HG02885 (cell line): Measurements from ENCODE around the gene ZFHX3.

Source experiments
- ATAC-seq: cut with Tn5 transposase; IDR thresholded peaks from one replicate; pipeline ENCODE4 v1.9.1; 2021; ENCODE audit warnings: mild to moderate bottlenecking; ENCODE audit not compliant: unreplicated experiment, poor library complexity

The ZFHX3 gene

GRCh38 chr16:72844225-72844920 lies 203.6 kb downstream of the ZFHX3 start:
- no peak for ATAC-seq

- ATAC-seq: no peak
Observed at GRCh38 chr16:72841506-72841905, 206.4 kb downstream of the ZFHX3 start.

GRCh38 chr16:72840631-72841381 lies 207.1 kb downstream of the ZFHX3 start:
- ATAC-seq: no peak

- ATAC-seq: no peak
Observed at GRCh38 chr16:72838951-72839350, 209.0 kb downstream of the ZFHX3 start.

DNA sequence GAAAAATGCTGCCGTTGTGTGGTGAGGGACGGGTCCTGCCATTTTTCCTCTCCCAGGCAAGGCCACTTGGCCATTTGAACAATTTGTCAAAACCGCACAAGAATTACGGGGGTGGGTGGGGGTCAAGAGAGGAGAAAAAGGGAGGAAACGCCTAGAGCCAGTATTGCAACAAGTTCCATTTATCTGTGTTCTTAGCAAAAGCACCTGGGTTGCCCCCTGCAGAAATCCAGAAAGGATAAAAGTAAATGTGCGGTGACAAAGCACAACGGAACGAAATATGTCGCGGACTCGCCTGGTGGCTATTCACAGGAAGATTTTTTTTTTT lies 209.4 kb downstream of the ZFHX3 start:
- no peak for ATAC-seq

DNA sequence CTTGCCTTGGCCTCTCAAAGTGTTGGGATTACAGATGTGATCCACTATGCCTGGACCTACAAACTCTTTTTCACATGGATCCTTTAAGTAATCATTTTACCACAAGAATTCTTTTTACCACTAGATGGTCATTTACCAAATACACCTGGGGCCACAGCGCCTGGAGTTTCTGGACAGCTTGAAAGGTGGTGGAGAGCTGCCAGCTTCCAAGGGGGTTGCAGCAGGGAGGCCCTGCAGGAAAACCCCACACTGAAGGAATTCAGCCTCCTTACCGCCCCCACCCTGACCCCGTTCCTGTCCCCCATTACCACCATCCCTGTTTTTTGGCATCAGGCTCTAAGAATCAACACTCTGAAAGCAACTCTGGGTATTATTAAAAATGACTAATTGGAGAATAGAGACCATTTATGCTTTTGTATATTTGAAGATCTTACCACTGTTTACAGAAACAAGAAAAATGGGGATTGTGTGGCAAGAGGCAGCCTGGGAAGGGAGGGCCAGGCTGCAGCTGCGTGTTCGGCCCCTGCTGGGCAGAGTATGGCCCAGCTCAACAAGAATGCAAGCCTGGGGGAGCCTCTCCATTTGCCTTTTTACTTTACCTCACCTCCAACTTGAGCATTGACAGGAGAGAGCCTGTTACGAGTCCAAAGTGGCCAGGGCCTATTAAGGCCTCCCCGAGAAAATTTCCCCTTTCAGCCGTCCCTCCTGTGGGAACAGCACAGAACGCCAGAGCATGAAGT lies 209.9 kb downstream of the ZFHX3 start:
- no peak for ATAC-seq

GRCh38 chr16:72836985-72837384 lies 210.9 kb downstream of the ZFHX3 start:
- ATAC-seq: no peak

GRCh38 chr16:72836181-72836580 lies 211.7 kb downstream of the ZFHX3 start:
- ATAC-seq: no peak

GRCh38 chr16:72835086-72835485 lies 212.8 kb downstream of the ZFHX3 start:
- ATAC-seq: no peak

DNA sequence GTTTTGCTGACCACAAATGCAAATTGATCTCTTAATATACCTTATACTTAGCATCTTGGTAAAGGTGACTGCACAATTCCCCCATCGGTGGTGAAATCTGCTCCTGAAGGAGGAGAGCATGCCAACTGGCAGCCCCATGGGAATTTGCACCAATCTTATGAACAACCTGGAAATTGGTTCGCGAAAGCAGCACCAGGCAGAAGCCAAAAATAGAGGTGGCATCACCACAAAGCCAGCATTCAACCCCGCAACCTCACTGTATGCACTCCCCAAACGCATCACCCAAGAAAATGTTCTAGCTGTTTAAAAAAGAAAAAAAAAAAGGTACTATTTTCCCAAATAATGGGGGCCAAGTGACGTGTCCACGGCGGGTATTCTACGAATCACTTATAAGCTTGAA lies 213.4 kb downstream of the ZFHX3 start:
- no peak for ATAC-seq

DNA sequence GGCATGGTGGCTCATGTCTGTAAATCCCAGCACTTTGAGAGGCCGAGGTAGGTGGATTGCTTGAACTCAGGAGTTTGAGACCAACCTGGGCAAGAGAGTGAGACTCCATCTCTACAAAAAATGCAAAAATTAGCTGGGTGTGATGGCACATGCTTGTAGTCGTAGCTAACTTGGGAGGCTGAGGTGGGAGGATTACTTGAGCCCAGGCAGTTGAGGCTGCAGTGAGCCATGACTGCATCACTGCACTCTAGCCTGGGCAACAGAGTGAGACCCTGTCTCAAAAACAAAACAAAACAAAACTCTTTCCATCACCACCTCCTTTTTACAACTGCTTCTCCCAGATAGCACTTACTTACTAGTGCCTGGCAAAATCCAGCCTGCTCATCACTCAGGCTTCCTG lies 214.0 kb downstream of the ZFHX3 start:
- ATAC-seq: no peak

- ATAC-seq: no peak
Observed at GRCh38 chr16:72833482-72833881, 214.4 kb downstream of the ZFHX3 start.

- ATAC-seq: peak; percentile 59
Observed at GRCh38 chr16:72832621-72833248, 215.2 kb downstream of the ZFHX3 start.

GRCh38 chr16:72829846-72830775 lies 217.8 kb downstream of the ZFHX3 start:
- no peak for ATAC-seq

DNA sequence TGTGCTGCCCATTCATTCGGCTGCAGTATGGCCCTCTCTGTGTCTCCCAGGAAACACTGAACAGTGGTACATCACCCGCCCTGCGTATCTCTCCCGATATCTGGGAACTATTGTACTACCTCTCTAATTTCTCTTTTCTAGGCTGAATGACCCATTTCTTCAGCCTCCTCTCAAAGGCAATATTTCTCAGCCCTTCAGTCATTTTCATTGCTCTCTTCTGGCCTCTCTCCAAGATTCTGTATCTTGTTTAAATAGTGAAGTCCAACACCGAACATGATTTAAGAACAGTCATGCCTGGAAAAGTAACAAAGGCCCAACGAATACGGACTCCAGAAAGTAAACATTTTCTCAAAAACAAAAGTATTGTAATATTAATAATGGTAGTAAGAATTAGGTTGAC lies 220.1 kb downstream of the ZFHX3 start:
- ATAC-seq: no peak

- ATAC-seq: no peak
Observed at GRCh38 chr16:72825912-72826621, 221.9 kb downstream of the ZFHX3 start.

- no peak for ATAC-seq
Observed at GRCh38 chr16:72824761-72825160, 223.2 kb downstream of the ZFHX3 start.

DNA sequence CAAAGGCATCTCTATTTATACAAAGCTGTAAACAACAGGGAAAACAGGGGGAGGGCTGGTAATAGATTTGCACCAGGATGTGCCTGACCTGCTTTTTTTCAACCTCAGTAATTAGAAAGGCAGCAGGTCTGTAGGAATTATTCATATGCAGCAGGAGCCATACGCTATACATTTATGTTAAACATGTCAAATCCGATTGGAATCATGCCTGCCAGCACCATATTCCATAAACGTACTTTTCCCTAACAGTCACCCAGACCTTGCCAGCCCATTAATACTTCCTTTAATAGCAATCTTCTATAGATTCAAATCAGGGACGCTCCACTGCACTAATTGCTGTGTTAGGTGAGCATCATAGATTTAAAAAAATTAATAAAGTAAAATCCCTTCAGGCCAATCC lies 223.9 kb downstream of the ZFHX3 start:
- no peak for ATAC-seq

- ATAC-seq: no peak
Observed at GRCh38 chr16:72821185-72821950, 226.6 kb downstream of the ZFHX3 start.
